OCI-LY1 (cell line): ENCODE results near the gene RNH1.

ENCODE experiments used
- H2AFZ ChIP-seq: fragments of 200-600 bp; sonication (generic), shearing (Covaris generic); 2 replicates; pipeline ENCODE4 v1.6.0; 2014; ENCODE audit warnings: antibody characterized with exemption, mild to moderate bottlenecking, low read length
- H3F3A ChIP-seq: fragments of 200-600 bp; sonication (generic), shearing (Covaris generic); 2 replicates; pipeline ENCODE4 v1.6.0; 2014; ENCODE audit warnings: mild to moderate bottlenecking, antibody characterized with exemption, low read length, moderate library complexity; ENCODE audit not compliant: insufficient read depth
- H3K27ac ChIP-seq: fragments of 200-600 bp; sonication (generic); 2 replicates; pipeline ENCODE4 v1.5.1; 2014; ENCODE audit warnings: low read length, mixed run types, mild to moderate bottlenecking, low read depth; ENCODE audit not compliant: poor library complexity, severe bottlenecking
- H3K27me3 ChIP-seq: fragments of 200-600 bp; sonication (generic); 2 replicates; pipeline ENCODE4 v1.6.0; 2014; ENCODE audit warnings: antibody characterized with exemption, mild to moderate bottlenecking, low read length, moderate library complexity; ENCODE audit not compliant: insufficient read depth
- H3K36me3 ChIP-seq: fragments of 200-600 bp; sonication (generic); 2 replicates; pipeline ENCODE4 v1.6.1; 2014; ENCODE audit warnings: mild to moderate bottlenecking, antibody characterized with exemption, low read length, moderate library complexity, mixed read lengths; ENCODE audit not compliant: insufficient read depth
- H3K4me1 ChIP-seq: fragments of 200-600 bp; sonication (generic); 2 replicates; pipeline ENCODE4 v1.5.1; 2014; ENCODE audit warnings: mild to moderate bottlenecking, low read length, moderate library complexity; ENCODE audit not compliant: insufficient read depth, severe bottlenecking
- H3K4me2 ChIP-seq: fragments of 200-600 bp; sonication (generic), shearing (Covaris generic); 2 replicates; pipeline ENCODE4 v1.6.1; 2014; ENCODE audit warnings: low read length
- H3K4me3 ChIP-seq: fragments of 200-600 bp; sonication (generic); 2 replicates; pipeline ENCODE4 v1.5.1; 2014; ENCODE audit warnings: low read length, low read depth, mild to moderate bottlenecking, mixed read lengths; ENCODE audit not compliant: poor library complexity, severe bottlenecking
- H3K79me2 ChIP-seq: fragments of 200-600 bp; shearing (Covaris generic); 2 replicates; pipeline ENCODE4 v1.6.1; 2016; ENCODE audit warnings: mixed run types, low read length, mixed read lengths; ENCODE audit not compliant: insufficient read depth
- H3K9ac ChIP-seq: fragments of 200-600 bp; sonication (generic), shearing (Covaris generic); 2 replicates; pipeline ENCODE4 v1.6.1; 2014; ENCODE audit warnings: mild to moderate bottlenecking, low read length, mixed read lengths
- H3K9me2 ChIP-seq: fragments of 200-600 bp; sonication (generic), shearing (Covaris generic); 2 replicates; pipeline ENCODE4 v1.6.1; 2014; ENCODE audit warnings: low read depth, mild to moderate bottlenecking, low read length, mixed read lengths
- H3K9me3 ChIP-seq: fragments of 200-600 bp; shearing (Covaris generic); 2 replicates; pipeline ENCODE4 v1.6.1; 2014; ENCODE audit warnings: low read length, mixed read lengths
- H4K20me1 ChIP-seq: fragments of 200-600 bp; sonication (generic), shearing (Covaris generic); 2 replicates; pipeline ENCODE4 v1.6.0; 2016; ENCODE audit warnings: mild to moderate bottlenecking, low read length; ENCODE audit not compliant: insufficient read depth
- CTCF ChIP-seq: fragments of 200-600 bp; sonication (generic), shearing (Covaris generic); IDR thresholded peaks from 2 replicates; pipeline ENCODE4 v1.5.1; 2017; ENCODE audit warnings: mild to moderate bottlenecking, antibody characterized with exemption, low read length, moderate library complexity, mixed read lengths
- EZH2 ChIP-seq: fragments of 200-600 bp; sonication (generic), shearing (Covaris generic); IDR thresholded peaks from 2 replicates; pipeline ENCODE4 v1.8.0; 2017; ENCODE audit warnings: borderline replicate concordance, mixed run types, mild to moderate bottlenecking, antibody characterized with exemption, low read length, moderate library complexity, mixed read lengths

The RNH1 gene

GRCh38 chr11:506995-507726, at the start of gene RNH1:
Gene RNH1 (minus strand): TSS chr11:507242. CDS start chr11:502162, 5,080 bp downstream.
- Histone ChIP-seq H2AFZ (no peak within 1 kb of the TSS), H3K4me1 (peaks cover 37% of the 10 kb centered on the region), H3K27ac (peak within 1 kb of the TSS; percentile 81), H4K20me1 (no peaks in the 10 kb centered on the region), H3K9me2 (no peaks in the 10 kb centered on the region), H3K9me3 (no peaks in the 10 kb centered on the region), H3K36me3 (peaks cover 21% of the 10 kb centered on the region), H3K27me3 (no peaks in the 10 kb centered on the region), H3K79me2 (0 out of 2 replicates have a peak, but pooled peaks cover 9% of the 10 kb centered on the region), H3F3A (no peaks in the 10 kb centered on the region), H3K4me3 (peak within 1 kb of the TSS; percentile 84), H3K9ac (peak within 1 kb of the TSS; percentile 96), H3K4me2 (peak within 1 kb of the TSS; percentile 77)
- no peak for TF ChIP-seq CTCF
- TF ChIP-seq EZH2: no peak

GRCh38 chr11:555780-556661, 49.0 kb upstream of the RNH1 start:
- H3K27ac ChIP-seq: no peak overlapping the region
- H3K4me3 ChIP-seq: peak overlapping the region; percentile 47
- no peak for TF ChIP-seq EZH2
- no peak for TF ChIP-seq CTCF
- H3K4me1 ChIP-seq: peaks cover 26% of the 10 kb centered on the region
- H3K9ac ChIP-seq: no peak overlapping the region
- H2AFZ ChIP-seq: no peak overlapping the region
- no peaks in the 10 kb centered on the region for H3K9me3 ChIP-seq
- no peaks in the 10 kb centered on the region for H3K36me3 ChIP-seq
- no peaks in the 10 kb centered on the region for H4K20me1 ChIP-seq
- H3F3A ChIP-seq: no peaks in the 10 kb centered on the region
- H3K79me2 ChIP-seq: no peaks in the 10 kb centered on the region
- H3K27me3 ChIP-seq: peaks cover 7% of the 10 kb centered on the region
- H3K9me2 ChIP-seq: no peaks in the 10 kb centered on the region
- H3K4me2 ChIP-seq: peak overlapping the region; percentile 64

- peaks cover 25% of the 10 kb centered on the region for H3K4me1 ChIP-seq
- peak overlapping the region; percentile 47 for H3K4me3 ChIP-seq
- no peak overlapping the region for H3K9ac ChIP-seq
- H3K27ac ChIP-seq: no peak overlapping the region
- TF ChIP-seq EZH2 (no peak), CTCF (no peak)
- H3K79me2 ChIP-seq: no peaks in the 10 kb centered on the region
- H2AFZ ChIP-seq: no peak overlapping the region
- no peaks in the 10 kb centered on the region for H3K9me3 ChIP-seq
- H3K36me3 ChIP-seq: no peaks in the 10 kb centered on the region
- no peaks in the 10 kb centered on the region for H3K9me2 ChIP-seq
- peak overlapping the region; percentile 64 for H3K4me2 ChIP-seq
- H4K20me1 ChIP-seq: no peaks in the 10 kb centered on the region
- no peaks in the 10 kb centered on the region for H3F3A ChIP-seq
- peaks cover 7% of the 10 kb centered on the region for H3K27me3 ChIP-seq
Observed at GRCh38 chr11:555227-555779, 48.3 kb upstream of the RNH1 start.
